ENCODE measurements around the gene XPC.

XPC gene

GRCh38 chr3:14147617-14148016 is 30.8 kb downstream of the XPC start:
- no peak for DNase-seq (ENCODE audit: low read depth)

- DNase-seq (ENCODE audit: low read depth): no peak
Measured at GRCh38 chr3:14147066-14147435, 31.4 kb downstream of the XPC start.

- DNase-seq (ENCODE audit: low read depth): no peak
Measured at GRCh38 chr3:14146381-14147065, 31.9 kb downstream of the XPC start.

- DNase-seq (ENCODE audit: low read depth): no peak
Measured at GRCh38 chr3:14145670-14146380, 32.6 kb downstream of the XPC start.

- no peak for DNase-seq (ENCODE audit: low read depth)
Measured at GRCh38 chr3:14145236-14145635, 33.2 kb downstream of the XPC start.

GRCh38 chr3:14144423-14145075 is 33.9 kb downstream of the XPC start:
- peak; percentile 48 for DNase-seq (ENCODE audit: low read depth)

GRCh38 chr3:14143271-14144225 is 34.9 kb downstream of the XPC start:
- DNase-seq (ENCODE audit: low read depth): no peak

GRCh38 chr3:14142567-14143270 is 35.7 kb downstream of the XPC start:
- DNase-seq (ENCODE audit: low read depth): no peak

- DNase-seq (ENCODE audit: low read depth): no peak
Measured at GRCh38 chr3:14141602-14142341, 36.6 kb downstream of the XPC start.

GRCh38 chr3:14141144-14141543 is 37.3 kb downstream of the XPC start:
- no peak for DNase-seq (ENCODE audit: low read depth)

GRCh38 chr3:14140668-14141067 is 37.7 kb downstream of the XPC start:
- DNase-seq (ENCODE audit: low read depth): no peak

GRCh38 chr3:14139771-14140170 is 38.6 kb downstream of the XPC start:
- DNase-seq (ENCODE audit: low read depth): no peak

- no peak for DNase-seq (ENCODE audit: low read depth)
Measured at GRCh38 chr3:14138878-14139655, 39.3 kb downstream of the XPC start.

GRCh38 chr3:14138109-14138877 is 40.1 kb downstream of the XPC start:
- no peak for DNase-seq (ENCODE audit: low read depth)

GRCh38 chr3:14137445-14137844 is 41.0 kb downstream of the XPC start:
- no peak for DNase-seq (ENCODE audit: low read depth)

- DNase-seq (ENCODE audit: low read depth): no peak
Measured at GRCh38 chr3:14137004-14137403, 41.4 kb downstream of the XPC start.

- no peak for DNase-seq (ENCODE audit: low read depth)
Measured at GRCh38 chr3:14135581-14135980, 42.8 kb downstream of the XPC start.

- DNase-seq (ENCODE audit: low read depth): no peak
Measured at GRCh38 chr3:14134291-14134690, 44.1 kb downstream of the XPC start.

- DNase-seq (ENCODE audit: low read depth): no peak
Measured at GRCh38 chr3:14133876-14134275, 44.5 kb downstream of the XPC start.

Measured in activated T-cell treated with anti-CD3 and anti-CD28 coated beads for 24 hours (primary cell).